Glutamatergic neuron (in vitro differentiated cells): ENCODE measurements around the gene RSPO1. TPM values are rescaled to one million over a fixed set of nuclear protein-coding genes. Genes with fewer than 3 reads are reported as not detected.

ENCODE experiments used
- DNase-seq: peaks from one replicate; pipeline ENCODE4 v3.0.0; 2022
- H3K27ac Mint-ChIP-seq: one replicate; pipeline ENCODE4 v1.8.0; 2020; ENCODE audit warnings: mild to moderate bottlenecking, mixed read lengths, inconsistent platforms; ENCODE audit not compliant: unreplicated experiment
- H3K27me3 Mint-ChIP-seq: one replicate; pipeline ENCODE4 v1.8.0; 2020; ENCODE audit warnings: mild to moderate bottlenecking, moderate library complexity, mixed read lengths, inconsistent platforms; ENCODE audit not compliant: unreplicated experiment
- H3K36me3 Mint-ChIP-seq: one replicate; pipeline ENCODE4 v1.8.0; 2020; ENCODE audit warnings: mild to moderate bottlenecking, mixed read lengths, inconsistent platforms; ENCODE audit not compliant: unreplicated experiment
- H3K4me1 Mint-ChIP-seq: one replicate; pipeline ENCODE4 v1.8.0; 2020; ENCODE audit warnings: mild to moderate bottlenecking, low read depth, mixed read lengths, inconsistent platforms; ENCODE audit not compliant: unreplicated experiment
- H3K4me3 Mint-ChIP-seq: one replicate; pipeline ENCODE4 v1.8.0; 2020; ENCODE audit warnings: mild to moderate bottlenecking, mixed read lengths, inconsistent platforms; ENCODE audit not compliant: unreplicated experiment
- H3K9me3 Mint-ChIP-seq: one replicate; pipeline ENCODE4 v1.8.0; 2020; ENCODE audit warnings: mild to moderate bottlenecking, moderate library complexity, mixed read lengths, inconsistent platforms; ENCODE audit not compliant: unreplicated experiment
- total RNA-seq: library from RNA; stranded (reverse); fragmentation: NEBNext Ultra II Directional; extraction: Animal tissue kit (Norgen Biotek cat#: 25700); gene quantifications from one replicate; pipeline ENCODE4 v1.2.1, GENCODE V29; 2021; ENCODE audit not compliant: unreplicated experiment
- TF ChIP-seq, protein P1 (sequence below): fragments of 200-600 bp; sonication (generic); IDR thresholded peaks from one replicate; pipeline ENCODE4 v1.5.0; 2021; ENCODE audit not compliant: partially characterized antibody, unreplicated experiment

Gene RSPO1
- total RNA-seq, 1 donor from 2014 or later, result not detected

DNA sequence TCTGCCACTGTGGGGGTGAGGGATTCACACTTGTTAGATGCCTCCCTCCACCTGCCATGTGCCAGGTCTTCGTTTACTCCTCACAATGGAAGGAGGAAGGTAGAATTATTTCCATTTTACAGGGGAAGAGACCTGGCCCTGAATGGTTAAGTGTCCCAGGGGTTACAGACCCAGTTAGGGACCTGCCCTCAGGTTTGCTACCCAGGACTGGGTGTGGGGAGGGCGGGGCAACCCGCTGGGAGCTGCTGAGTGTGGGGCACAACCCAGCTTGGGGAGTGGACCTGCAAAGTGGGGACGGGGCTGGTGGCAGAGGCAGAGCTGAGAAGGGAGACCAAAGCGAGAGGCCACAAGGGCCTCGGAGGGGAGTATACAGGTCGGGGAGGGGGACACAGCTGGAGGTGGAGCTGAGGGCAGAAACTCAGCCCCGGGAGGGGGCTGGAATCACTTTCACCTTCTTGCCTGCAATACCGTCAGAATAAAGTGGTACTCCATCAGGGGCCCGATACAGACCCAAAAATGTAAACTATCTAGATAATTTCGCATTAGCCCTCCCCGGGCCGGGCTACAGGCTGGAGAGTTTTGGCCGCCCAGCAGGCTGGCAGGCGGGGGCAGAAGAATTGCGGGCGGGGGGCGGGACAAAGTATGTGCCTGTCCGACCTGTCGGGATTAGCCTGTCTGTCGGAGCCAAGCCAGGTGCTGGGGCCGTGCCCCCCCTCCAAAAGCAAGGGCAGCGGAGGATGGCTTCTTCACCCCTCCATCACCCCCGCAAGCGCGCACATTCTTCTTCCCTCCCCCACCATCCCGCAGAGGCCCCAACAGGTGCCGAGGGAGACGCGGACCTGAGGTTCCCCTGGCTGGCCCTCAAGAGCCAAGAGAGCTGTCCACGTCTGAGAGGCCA lies 1.4 kb downstream of the RSPO1 start:
- no peak for DNase-seq
- Mint-ChIP-seq H3K9me3 (peaks cover 2% of the 10 kb centered on the region), H3K27ac (no peak overlapping the region), H3K4me3 (no peak overlapping the region), H3K27me3 (peaks cover 34% of the 10 kb centered on the region), H3K36me3 (peaks cover 4% of the 10 kb centered on the region), H3K4me1 (no peaks in the 10 kb centered on the region)
- TF ChIP-seq, protein P1, sequence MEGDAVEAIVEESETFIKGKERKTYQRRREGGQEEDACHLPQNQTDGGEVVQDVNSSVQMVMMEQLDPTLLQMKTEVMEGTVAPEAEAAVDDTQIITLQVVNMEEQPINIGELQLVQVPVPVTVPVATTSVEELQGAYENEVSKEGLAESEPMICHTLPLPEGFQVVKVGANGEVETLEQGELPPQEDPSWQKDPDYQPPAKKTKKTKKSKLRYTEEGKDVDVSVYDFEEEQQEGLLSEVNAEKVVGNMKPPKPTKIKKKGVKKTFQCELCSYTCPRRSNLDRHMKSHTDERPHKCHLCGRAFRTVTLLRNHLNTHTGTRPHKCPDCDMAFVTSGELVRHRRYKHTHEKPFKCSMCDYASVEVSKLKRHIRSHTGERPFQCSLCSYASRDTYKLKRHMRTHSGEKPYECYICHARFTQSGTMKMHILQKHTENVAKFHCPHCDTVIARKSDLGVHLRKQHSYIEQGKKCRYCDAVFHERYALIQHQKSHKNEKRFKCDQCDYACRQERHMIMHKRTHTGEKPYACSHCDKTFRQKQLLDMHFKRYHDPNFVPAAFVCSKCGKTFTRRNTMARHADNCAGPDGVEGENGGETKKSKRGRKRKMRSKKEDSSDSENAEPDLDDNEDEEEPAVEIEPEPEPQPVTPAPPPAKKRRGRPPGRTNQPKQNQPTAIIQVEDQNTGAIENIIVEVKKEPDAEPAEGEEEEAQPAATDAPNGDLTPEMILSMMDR, result no peak

DNA sequence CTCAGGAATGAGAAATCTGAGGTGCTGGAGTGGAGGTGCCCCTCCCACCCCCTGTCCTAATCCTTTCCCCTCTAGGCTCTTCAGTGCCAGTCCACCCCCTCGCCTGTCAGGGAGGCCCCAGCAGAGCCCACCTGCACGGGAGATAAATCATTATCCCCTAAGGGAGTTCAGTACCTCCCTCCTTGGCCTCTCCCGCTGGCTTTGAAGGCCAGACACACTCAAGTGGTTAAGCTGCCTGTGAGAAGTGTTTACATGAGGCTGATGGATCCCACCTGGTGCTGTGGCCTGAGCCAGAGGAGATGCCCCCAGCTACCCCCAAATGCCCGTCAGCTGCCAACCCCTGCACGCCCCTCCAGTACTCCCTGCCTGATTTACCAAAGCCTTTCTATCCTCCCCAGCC lies 3.7 kb downstream of the RSPO1 start:
- Mint-ChIP-seq H3K36me3 (no peaks in the 10 kb centered on the region), H3K4me3 (no peak overlapping the region), H3K9me3 (peaks cover 2% of the 10 kb centered on the region), H3K4me1 (no peaks in the 10 kb centered on the region), H3K27ac (no peak overlapping the region), H3K27me3 (peaks cover 38% of the 10 kb centered on the region)
- no peak for DNase-seq
- TF ChIP-seq, protein P1, result no peak

DNA sequence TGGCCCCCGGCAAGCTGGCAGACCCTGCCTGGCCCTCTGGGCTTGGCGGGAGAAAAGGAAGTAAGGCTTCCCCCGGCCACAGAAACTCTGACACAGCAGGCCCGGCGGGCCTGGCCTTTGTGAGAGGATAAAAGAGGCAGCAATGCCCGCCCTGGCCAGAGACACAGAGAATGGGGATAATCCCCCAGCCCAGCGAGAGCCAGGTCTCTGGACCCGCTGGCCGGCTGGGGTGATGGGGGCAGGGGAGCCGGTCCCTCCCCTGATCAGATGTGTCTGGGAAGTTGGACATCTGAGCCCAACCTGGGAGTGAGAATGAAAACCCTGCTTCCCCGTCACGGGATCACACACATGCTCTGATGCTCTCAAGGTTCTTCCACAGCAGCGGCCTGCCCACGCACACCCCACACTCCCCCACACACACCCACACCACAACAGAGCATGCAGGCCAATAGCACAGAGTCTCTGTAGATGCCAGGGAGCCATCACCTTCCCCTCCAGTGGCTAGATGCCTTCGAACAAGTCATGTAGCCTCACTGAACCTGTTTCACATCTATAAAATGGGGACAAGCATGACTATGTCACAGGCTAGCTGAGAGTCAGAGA lies 4.2 kb downstream of the RSPO1 start:
- Mint-ChIP-seq H3K27me3 (peaks cover 37% of the 10 kb centered on the region), H3K27ac (no peak overlapping the region), H3K9me3 (peaks cover 2% of the 10 kb centered on the region)

DNA sequence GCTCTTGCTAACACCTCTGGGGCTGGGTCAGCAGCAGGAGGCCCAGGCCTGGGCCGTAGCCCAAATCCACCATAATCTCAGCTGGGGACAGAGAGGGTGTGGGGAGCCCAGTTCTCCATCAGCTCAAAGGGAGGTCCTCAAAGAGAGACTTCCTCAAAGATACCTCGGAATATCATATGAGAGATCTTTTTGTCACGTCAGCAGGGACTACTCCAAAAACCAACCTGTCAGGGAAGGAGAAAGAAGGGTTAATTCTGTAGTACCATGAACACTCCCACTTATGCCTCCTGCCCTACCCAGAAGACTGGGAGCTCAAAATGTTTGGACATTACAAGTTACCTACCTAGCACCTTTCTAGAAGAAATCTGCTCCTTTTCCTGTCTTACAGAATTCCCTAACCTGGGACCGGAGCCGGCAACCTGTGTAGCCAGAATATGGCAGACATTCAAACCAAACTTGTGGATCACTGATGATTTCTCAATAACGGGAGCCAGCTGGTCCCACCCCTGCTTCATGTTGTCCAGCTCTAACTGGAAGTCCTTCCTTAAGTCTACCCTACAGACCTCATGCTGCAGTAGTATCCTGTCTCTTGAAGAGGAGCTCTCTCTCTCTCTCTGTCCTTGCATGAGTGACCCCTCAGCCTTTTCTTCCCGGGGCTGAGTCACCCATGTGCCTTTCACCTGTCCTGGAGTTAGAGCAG lies 4.8 kb downstream of the RSPO1 start:
- peaks cover 34% of the 10 kb centered on the region for H3K27me3 Mint-ChIP-seq
- DNase-seq, result no peak
- H3K27ac Mint-ChIP-seq, result no peak overlapping the region
- peaks cover 2% of the 10 kb centered on the region for H3K9me3 Mint-ChIP-seq
- no peaks in the 10 kb centered on the region for H3K36me3 Mint-ChIP-seq
- no peaks in the 10 kb centered on the region for H3K4me1 Mint-ChIP-seq
- H3K4me3 Mint-ChIP-seq, result no peak overlapping the region
- TF ChIP-seq, protein P1, result no peak

More for the DNA sequence above, 4.2 kb downstream of the RSPO1 start:
- H3K4me3 Mint-ChIP-seq, result no peak overlapping the region
- no peaks in the 10 kb centered on the region for H3K4me1 Mint-ChIP-seq
- H3K36me3 Mint-ChIP-seq, result no peaks in the 10 kb centered on the region
- DNase-seq, result no peak
- TF ChIP-seq, protein P1, result no peak
